ENCODE results near the gene TERB2.
"Not testable (repeated sequence)": the region's sequence is repeated elsewhere in the genome, so short reads cannot be mapped to it uniquely, and the experiment has no call there.

TERB2 gene

GRCh38 chr15:45003731-45004410 is 47.4 kb downstream of the TERB2 start:
- DNase-seq = not testable (repeated sequence)

- not testable (repeated sequence) for DNase-seq
These were observed 48.2 kb downstream of the TERB2 start for GRCh38 chr15:45004590-45005175.

DNA sequence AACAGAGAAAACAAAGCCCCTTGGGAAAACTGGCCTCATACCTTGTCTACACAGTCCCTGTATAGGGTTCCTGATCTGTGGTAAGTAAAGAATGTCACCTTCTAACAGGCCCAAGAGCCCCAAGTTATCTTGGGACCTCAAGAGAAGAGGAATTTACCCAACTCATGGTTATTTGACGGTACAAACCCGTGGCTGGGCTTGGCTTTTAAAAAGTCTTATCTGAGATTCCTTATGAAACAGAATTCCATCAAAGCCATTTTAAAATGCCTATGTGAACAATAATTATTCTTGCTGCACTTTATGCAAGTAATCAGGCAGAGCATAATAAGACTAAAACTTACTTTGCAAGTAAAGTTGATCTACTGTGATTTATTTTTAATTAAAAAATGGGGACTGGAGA is 52.6 kb downstream of the TERB2 start:
- no peak for DNase-seq

- not testable (repeated sequence) for DNase-seq
These were observed 58.6 kb downstream of the TERB2 start for GRCh38 chr15:45015114-45015513.

- DNase-seq = not testable (repeated sequence)
These were observed 63.9 kb downstream of the TERB2 start for GRCh38 chr15:45020222-45020900.

DNA sequence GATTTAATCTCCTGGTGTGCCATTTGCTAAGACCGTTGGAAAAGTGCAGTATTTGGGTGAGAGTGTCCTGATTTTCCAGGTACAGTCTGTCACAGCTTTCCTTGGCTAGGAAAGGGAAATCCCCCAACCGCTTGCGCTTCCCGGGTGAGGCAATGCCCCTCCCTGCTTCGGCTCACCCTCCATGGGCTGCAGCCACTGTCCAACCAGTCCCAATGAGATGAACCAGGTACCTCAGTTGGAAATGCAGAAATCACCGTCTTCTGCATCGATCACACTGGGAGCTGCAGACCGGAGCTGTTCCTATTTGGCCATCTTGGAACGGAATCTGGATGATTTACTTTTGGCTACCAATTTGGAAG is 64.4 kb downstream of the TERB2 start:
- DNase-seq = not testable (repeated sequence)

DNA sequence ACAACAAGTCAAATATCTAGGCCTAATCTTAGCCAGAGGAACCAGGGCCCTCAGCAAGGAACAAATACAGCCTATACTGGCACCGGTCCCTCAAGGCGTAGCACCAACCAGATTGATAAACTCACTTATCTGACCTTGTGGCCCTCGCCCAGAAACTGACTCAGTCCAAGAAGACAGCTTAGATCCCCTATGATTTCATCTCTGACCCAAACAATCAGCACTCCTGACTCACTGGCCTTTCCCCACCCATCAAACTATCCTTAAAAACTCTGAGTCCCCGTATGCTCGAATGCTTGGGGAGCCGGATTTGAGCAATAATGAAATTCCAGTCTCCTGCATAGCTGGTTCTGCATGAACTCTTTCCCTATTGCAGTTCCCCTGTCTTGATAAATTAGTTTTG is 64.9 kb downstream of the TERB2 start:
- DNase-seq = no peak

GRCh38 chr15:45022871-45023658 is 66.6 kb downstream of the TERB2 start, which contains the start of gene SORD:
TSS of gene SORD (plus strand) at chr15:45023195. CDS start at chr15:45023284, 89 bp downstream.
- DNase-seq = peak; percentile 63

DNA sequence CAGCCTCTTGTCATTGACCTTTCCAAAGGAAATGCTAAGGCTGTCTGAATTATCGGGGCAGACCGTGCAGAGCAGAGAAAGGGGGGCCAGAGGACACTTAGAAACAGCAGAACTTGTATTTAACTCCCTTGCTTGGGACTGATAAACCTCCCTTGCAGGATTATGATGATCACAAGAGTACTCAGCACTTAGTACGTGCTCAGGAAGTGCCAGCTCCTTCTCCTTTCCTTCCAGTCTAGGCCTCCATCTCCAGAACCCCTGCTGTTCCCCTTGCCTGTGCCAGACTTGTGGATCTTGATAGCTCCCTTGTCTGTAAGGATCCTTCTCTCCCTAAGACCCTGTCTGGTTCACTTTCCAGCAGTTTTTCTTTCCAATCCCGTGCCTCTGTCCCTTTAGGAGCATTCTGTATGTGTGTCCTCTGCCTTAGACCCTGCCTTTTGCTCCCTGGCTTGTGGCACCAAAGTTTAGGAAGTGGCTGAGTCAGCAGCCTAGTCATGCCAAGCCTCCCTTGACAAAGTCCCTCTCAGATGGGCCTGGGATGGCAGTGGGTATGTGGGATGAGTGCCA is 67.3 kb downstream of the TERB2 start:
- no peak for DNase-seq

- DNase-seq = not testable (repeated sequence)
These were observed 68.2 kb downstream of the TERB2 start for GRCh38 chr15:45024649-45025048.

DNA sequence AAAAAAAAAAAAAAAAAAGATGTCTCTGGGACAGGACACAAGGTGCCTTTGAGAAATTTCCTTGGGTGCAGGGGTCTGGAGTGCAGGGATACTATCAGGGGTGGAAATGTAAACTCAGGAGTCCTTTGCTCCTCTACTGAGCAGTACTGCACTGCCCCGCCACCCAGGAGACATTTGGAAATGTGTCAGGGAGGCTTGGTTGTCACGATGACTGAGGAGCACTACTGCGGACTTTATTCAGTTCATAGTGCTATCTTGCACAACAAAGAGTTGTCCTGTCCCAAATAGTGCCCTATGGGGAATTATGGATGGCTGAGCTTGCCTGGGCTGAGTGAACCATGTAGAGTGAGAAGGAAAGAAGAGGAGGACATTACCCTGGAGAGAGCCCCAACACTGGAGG is 69.1 kb downstream of the TERB2 start:
- DNase-seq = not testable (repeated sequence)

DNA sequence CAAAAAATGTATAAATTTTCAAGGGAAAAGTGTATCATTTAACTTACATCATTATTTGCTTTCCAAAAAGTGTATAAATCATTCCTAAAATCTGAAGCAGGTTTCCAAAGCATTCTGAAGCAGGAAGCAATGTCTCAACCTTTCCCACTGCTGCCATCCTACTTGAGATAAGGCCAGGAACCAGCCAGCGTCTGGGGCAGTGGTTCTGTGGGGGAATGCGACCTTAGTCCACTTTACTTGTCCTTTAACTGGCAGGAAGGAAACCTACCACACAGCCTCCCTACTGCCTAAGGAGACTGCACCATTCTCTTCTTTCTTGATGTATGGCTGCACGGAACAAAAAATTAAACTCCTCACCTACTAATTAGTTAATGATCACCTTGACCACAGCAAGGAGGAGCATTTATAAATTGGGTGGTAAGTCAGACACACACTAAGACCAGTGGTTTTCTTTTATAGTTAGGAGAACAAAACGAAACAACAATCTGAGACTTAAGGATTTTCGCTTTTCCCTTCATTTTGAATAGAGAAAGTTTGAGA is 70.2 kb downstream of the TERB2 start:
- no peak for DNase-seq

- DNase-seq = no peak
These were observed 70.7 kb downstream of the TERB2 start for GRCh38 chr15:45027220-45027619.

All from amniotic stem cell (primary cell).